HFFc6 (cell line): ENCODE results near the gene TMPRSS11A. TPM values are rescaled to one million over a fixed set of nuclear protein-coding genes. Genes with fewer than 3 reads are reported as not detected.

Experiments
- DNase-seq: peaks from one replicate; pipeline ENCODE4 v3.0.0-alpha.2; 2018
- H3K27ac Mint-ChIP-seq: 2 replicates; pipeline ENCODE4 v1.8.0; 2020; ENCODE audit warnings: mild to moderate bottlenecking, mixed read lengths
- H3K27me3 Mint-ChIP-seq: 2 replicates; pipeline ENCODE4 v1.8.0; 2021; ENCODE audit warnings: mild to moderate bottlenecking, moderate library complexity, mixed read lengths; ENCODE audit not compliant: insufficient read depth
- H3K36me3 Mint-ChIP-seq: 2 replicates; pipeline ENCODE4 v1.8.0; 2021; ENCODE audit warnings: low read depth, mixed read lengths
- H3K4me1 Mint-ChIP-seq: 2 replicates; pipeline ENCODE4 v1.8.0; 2020; ENCODE audit warnings: low read depth, mixed read lengths
- H3K4me3 Mint-ChIP-seq: 2 replicates; pipeline ENCODE4 v1.8.0; 2020; ENCODE audit warnings: mild to moderate bottlenecking, moderate library complexity, mixed read lengths
- H3K9me3 Mint-ChIP-seq: 2 replicates; pipeline ENCODE4 v1.8.0; 2020; ENCODE audit warnings: mild to moderate bottlenecking, mixed read lengths
- total RNA-seq, 6 experiments: library from RNA; stranded (reverse); fragmentation: NEBNext Ultra II Directional; extraction: Animal tissue kit (Norgen Biotek cat#: 25700); gene quantifications; 2 replicates in 1 of 6; 3 replicates in 5 of 6; pipeline ENCODE4 v1.2.3, GENCODE V29; 2021
- TF ChIP-seq, protein P1 (sequence below): fragments of 200-600 bp; sonication (generic); IDR thresholded peaks from 2 replicates; pipeline ENCODE4 v1.5.0; 2021; ENCODE audit warnings: antibody characterized with exemption, mild to moderate bottlenecking

Gene TMPRSS11A
- total RNA-seq, 6 experiments from 2014 or later: not detected

DNA sequence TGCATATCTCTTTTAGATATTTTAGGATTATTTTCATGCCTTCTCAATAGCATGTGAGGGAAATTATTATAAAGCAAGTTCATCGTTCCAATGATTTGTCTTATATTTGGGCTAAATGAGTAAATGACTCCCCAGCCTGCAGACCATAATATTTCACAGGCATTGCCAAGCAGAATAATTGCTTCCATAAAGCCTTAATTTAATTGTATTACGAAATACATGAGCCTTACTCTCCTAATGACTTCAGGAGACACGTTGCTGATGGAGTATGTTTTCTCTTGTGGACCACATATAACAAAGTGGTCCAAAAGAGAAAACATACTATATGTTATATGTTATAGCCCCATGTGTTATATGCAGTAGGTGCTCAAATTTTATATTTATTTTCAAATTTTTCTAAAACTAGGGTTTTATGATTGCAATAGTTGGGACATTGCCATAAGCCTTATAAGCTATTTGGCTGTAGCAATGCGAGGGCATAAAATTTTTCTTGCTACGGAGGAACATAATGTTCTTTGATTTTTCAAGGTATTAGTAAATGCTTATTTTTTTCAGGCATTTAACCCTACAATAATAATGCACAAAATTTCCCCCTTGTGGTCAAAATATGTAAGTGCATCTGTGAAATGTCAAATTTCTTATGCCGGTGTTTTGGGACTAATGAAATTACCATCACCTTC, 53.2 kb downstream of the TMPRSS11A start:
- H3K4me3 Mint-ChIP-seq: no peak overlapping the region
- H3K9me3 Mint-ChIP-seq: no peaks in the 10 kb centered on the region
- no peaks in the 10 kb centered on the region for H3K36me3 Mint-ChIP-seq
- peak; percentile 37 for DNase-seq
- TF ChIP-seq, protein P1, sequence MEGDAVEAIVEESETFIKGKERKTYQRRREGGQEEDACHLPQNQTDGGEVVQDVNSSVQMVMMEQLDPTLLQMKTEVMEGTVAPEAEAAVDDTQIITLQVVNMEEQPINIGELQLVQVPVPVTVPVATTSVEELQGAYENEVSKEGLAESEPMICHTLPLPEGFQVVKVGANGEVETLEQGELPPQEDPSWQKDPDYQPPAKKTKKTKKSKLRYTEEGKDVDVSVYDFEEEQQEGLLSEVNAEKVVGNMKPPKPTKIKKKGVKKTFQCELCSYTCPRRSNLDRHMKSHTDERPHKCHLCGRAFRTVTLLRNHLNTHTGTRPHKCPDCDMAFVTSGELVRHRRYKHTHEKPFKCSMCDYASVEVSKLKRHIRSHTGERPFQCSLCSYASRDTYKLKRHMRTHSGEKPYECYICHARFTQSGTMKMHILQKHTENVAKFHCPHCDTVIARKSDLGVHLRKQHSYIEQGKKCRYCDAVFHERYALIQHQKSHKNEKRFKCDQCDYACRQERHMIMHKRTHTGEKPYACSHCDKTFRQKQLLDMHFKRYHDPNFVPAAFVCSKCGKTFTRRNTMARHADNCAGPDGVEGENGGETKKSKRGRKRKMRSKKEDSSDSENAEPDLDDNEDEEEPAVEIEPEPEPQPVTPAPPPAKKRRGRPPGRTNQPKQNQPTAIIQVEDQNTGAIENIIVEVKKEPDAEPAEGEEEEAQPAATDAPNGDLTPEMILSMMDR: peak; percentile 94
- no peaks in the 10 kb centered on the region; the same call in 1 of the 2 replicates for H3K27me3 Mint-ChIP-seq
- H3K27ac Mint-ChIP-seq: no peak overlapping the region
- H3K4me1 Mint-ChIP-seq: peaks cover 11% of the 10 kb centered on the region

DNA sequence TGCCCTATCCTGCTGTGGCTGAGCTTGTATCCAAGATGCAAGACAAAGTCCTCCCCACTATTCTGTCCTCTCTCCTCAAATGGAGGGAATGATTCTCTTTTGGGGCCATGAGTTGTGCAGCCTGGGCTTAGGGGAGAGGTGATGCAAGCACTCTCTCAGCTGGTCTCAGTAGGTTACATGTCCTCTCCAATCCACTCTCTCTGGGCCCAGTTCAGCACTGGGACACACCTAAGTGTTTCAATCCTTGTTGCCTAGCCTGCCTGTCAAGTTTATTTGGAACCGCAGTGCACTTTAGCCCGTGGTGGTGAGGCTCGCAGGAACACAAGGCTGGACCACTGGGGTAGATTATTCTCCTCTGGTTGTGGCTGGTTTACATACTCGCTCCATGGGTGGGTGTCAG, 55.6 kb downstream of the TMPRSS11A start:
- peaks cover 11% of the 10 kb centered on the region for H3K4me1 Mint-ChIP-seq
- no peaks in the 10 kb centered on the region for H3K36me3 Mint-ChIP-seq
- TF ChIP-seq, protein P1: no peak
- H3K9me3 Mint-ChIP-seq: no peaks in the 10 kb centered on the region
- no peaks in the 10 kb centered on the region for H3K27me3 Mint-ChIP-seq
- no peak overlapping the region for H3K27ac Mint-ChIP-seq
- no peak overlapping the region for H3K4me3 Mint-ChIP-seq
- DNase-seq: no peak

DNA sequence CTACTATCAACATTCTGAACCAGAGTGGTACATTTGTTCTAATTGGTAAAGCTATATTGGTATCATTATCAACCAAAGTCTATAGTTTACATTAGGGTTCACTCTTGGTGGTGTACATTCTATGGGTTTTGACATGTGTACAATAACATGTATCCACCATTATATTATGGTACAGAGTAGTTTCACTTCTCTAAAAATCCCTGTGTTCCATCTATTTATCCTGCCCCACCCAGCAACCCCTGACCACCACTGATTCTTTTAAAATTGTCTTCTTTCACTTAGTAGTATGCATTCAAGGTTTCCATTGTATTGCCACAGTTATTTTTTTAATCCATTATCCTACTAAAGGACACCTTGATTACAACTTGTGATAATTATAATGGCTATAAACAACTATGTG, 64.2 kb downstream of the TMPRSS11A start:
- Mint-ChIP-seq H3K36me3 (no peaks in the 10 kb centered on the region), H3K27me3 (no peaks in the 10 kb centered on the region), H3K9me3 (peaks cover 4% of the 10 kb centered on the region; the same call in 1 of the 2 replicates), H3K4me3 (no peak overlapping the region), H3K4me1 (no peaks in the 10 kb centered on the region), H3K27ac (no peak overlapping the region)
- TF ChIP-seq, protein P1: no peak
- no peak for DNase-seq

DNA sequence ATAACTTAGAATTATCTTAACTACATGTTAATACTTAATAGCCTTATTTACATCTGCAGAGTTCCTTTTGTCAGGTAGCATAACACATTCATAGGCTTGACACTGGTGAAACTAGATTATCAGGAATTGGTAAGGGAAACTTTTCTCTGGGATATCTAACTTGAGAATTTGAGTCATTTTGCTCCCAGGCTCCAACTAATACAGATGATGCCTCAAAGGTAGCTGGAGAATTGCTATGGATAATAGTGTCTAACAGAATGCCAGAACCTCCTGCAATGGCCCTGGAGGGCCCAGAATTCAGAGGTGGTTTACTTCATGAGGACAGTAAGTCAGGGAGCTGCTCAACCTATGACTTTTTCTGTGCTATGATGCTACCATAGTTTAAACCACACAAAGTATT, 65.6 kb downstream of the TMPRSS11A start:
- DNase-seq: no peak
- Mint-ChIP-seq H3K9me3 (peaks cover 4% of the 10 kb centered on the region; the same call in 1 of the 2 replicates), H3K4me3 (no peak overlapping the region), H3K27me3 (no peaks in the 10 kb centered on the region), H3K27ac (no peak overlapping the region), H3K4me1 (no peaks in the 10 kb centered on the region), H3K36me3 (no peaks in the 10 kb centered on the region)
- TF ChIP-seq, protein P1: no peak

DNA sequence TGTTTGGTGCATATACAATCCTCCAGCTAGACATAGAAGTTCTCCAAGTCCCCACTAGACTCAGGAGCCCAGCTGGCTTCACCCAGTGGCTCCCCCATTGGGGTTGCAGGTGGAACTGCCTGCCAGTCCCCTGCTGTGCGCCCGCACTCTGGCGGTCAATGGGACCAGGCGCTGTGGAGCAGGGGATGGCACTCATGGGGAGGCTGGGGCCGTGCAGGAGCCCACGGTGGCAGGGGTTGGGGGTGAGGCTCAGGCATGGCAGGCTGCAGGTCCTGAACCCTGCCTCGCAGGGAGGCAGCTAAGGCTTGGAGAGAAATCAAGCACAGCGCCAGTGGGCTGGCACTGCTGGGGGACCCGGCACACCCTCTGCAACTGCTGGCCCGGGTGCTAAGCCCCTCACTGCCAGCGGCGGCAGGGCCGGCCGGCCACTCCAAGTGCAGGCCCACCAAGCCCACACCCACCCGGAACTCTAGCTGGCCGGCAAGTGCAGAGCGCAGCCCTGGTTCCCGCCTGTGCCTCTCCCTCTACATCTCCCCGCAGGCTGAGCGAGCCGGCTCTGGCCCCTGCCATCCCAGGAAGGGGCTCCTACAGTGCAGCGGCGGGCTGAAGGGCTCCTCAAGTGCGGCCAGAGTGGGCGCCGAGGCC, 66.8 kb downstream of the TMPRSS11A start:
- no peaks in the 10 kb centered on the region for H3K27me3 Mint-ChIP-seq
- TF ChIP-seq, protein P1: no peak
- no peak overlapping the region for H3K27ac Mint-ChIP-seq
- no peak for DNase-seq
- H3K4me1 Mint-ChIP-seq: 0 out of 2 replicates have a peak, but pooled peaks cover 4% of the 10 kb centered on the region
- no peaks in the 10 kb centered on the region for H3K36me3 Mint-ChIP-seq
- peaks cover 4% of the 10 kb centered on the region; the same call in 1 of the 2 replicates for H3K9me3 Mint-ChIP-seq
- H3K4me3 Mint-ChIP-seq: no peak overlapping the region
